H1 (cell line): ENCODE data around the gene FASTKD3. TPM values are rescaled to one million over a fixed set of nuclear protein-coding genes. Genes with fewer than 3 reads are reported as not detected.

ENCODE experiments used
- CTCF ChIA-PET: fragments of 300-600 bp; sonication (Branson Sonifier 250); formaldehyde crosslinking; loops from one replicate; lab custom pipeline; 2021; ENCODE audit not compliant: partially characterized antibody; lab: Charles Lee
- POLR2A ChIA-PET: fragments of 300-600 bp; sonication (Branson Sonifier 250); formaldehyde crosslinking; loops from one replicate; lab custom pipeline; 2021; ENCODE audit warnings: inconsistent platforms; ENCODE audit not compliant: partially characterized antibody; lab: Charles Lee
- DNase-seq, 2 experiments: peaks; one replicate each; pipeline versions ENCODE4 v3.0.0 to v3.0.0-alpha.2; 2010 to 2022; ENCODE audit warnings: low spot score in 2 of 2, low read depth in 1 of 2, mixed read lengths in 1 of 2
- FAIRE-seq: peaks from 2 replicates; lab custom pipeline; 2011; peaks lifted over from hg19 to GRCh38; lab: Jason Lieb, UNC
- H2AFZ ChIP-seq: 2 replicates; pipeline ENCODE4 v1.8.1; 2012; ENCODE audit warnings: low read length, inconsistent platforms
- H2AK5ac ChIP-seq: 2 replicates; pipeline ENCODE4 v1.6.1; 2013; ENCODE audit warnings: low read depth, low read length
- H2BK120ac ChIP-seq: replicated peaks from 2 replicates; pipeline ENCODE3; 2013; ENCODE audit warnings: low read depth, low read length, inconsistent platforms
- H2BK12ac ChIP-seq: 2 replicates; pipeline ENCODE4 v1.6.1; 2013; ENCODE audit warnings: low read depth, low read length
- H2BK15ac ChIP-seq: 2 replicates; pipeline ENCODE4 v1.6.1; 2013; ENCODE audit warnings: low read length
- H2BK20ac ChIP-seq: 2 replicates; pipeline ENCODE4 v1.6.1; 2013; ENCODE audit warnings: low read length
- H2BK5ac ChIP-seq: 2 replicates; pipeline ENCODE4 v1.6.1; 2013; ENCODE audit warnings: low read depth, low read length
- H3K14ac ChIP-seq: 2 replicates; pipeline ENCODE4 v1.6.1; 2013; ENCODE audit warnings: inconsistent platforms; ENCODE audit not compliant: insufficient read length
- H3K18ac ChIP-seq: 2 replicates; pipeline ENCODE4 v1.6.1; 2013; ENCODE audit warnings: low read length; ENCODE audit errors: extremely low read depth
- H3K23ac ChIP-seq: 2 replicates; pipeline ENCODE4 v1.6.1; 2013; ENCODE audit warnings: inconsistent platforms; ENCODE audit not compliant: insufficient read length
- H3K23me2 ChIP-seq: 2 replicates; pipeline ENCODE4 v1.6.1; 2013; ENCODE audit warnings: low read depth, low read length
- H3K27ac ChIP-seq: 2 replicates; pipeline ENCODE4 v1.6.1; 2011; ENCODE audit warnings: low read depth, low read length, inconsistent platforms
- H3K27me3 ChIP-seq, 4 experiments: replicated peaks in 1 of 4; 1 replicate in 1 of 4; 2 replicates in 3 of 4; pipeline versions ENCODE4 v1.6.1 to v1.8.1; 2011 to 2013; ENCODE audit warnings: low read length in 3 of 4, mild to moderate bottlenecking in 3 of 4, inconsistent platforms in 2 of 4, mixed read lengths in 2 of 4, moderate library complexity in 1 of 4; ENCODE audit not compliant: control insufficient read depth in 3 of 4, insufficient read depth in 3 of 4; ENCODE audit errors: extremely low read depth in 1 of 4
- H3K36me3 ChIP-seq, 4 experiments: 2 replicates each; pipeline versions ENCODE4 v1.6.1 to v1.8.1; 2011 to 2013; ENCODE audit warnings: mild to moderate bottlenecking in 4 of 4, low read length in 3 of 4, moderate library complexity in 2 of 4, control low read depth in 1 of 4, inconsistent platforms in 1 of 4; ENCODE audit not compliant: insufficient read depth in 4 of 4, control insufficient read depth in 2 of 4
- H3K4ac ChIP-seq: replicated peaks from 2 replicates; pipeline ENCODE3; 2013; ENCODE audit warnings: low read length, low read depth, mixed read lengths, inconsistent platforms; ENCODE audit not compliant: insufficient read length
- H3K4me1 ChIP-seq, 4 experiments: replicated peaks in 1 of 4; 1 replicate in 1 of 4; 2 replicates in 3 of 4; pipeline versions ENCODE4 v1.6.1 to v1.8.1; 2011 to 2013; ENCODE audit warnings: low read length in 3 of 4, inconsistent platforms in 2 of 4, mixed read lengths in 1 of 4; ENCODE audit not compliant: insufficient read depth in 4 of 4, control insufficient read depth in 3 of 4
- H3K4me2 ChIP-seq, 2 experiments: 2 replicates each; pipeline versions ENCODE4 v1.6.1 to v1.8.1; 2011 to 2013; ENCODE audit warnings: low read depth in 2 of 2, low read length in 2 of 2, control low read depth in 1 of 2, inconsistent platforms in 1 of 2, mild to moderate bottlenecking in 1 of 2; ENCODE audit not compliant: insufficient read depth in 1 of 2
- H3K4me3 ChIP-seq, 4 experiments: fragments of 200-600, 300-600 bp in 1 of 4; sonication (generic), shearing (Covaris generic), sonication (Bioruptor Twin) in 1 of 4; 2 replicates each; pipeline versions ENCODE4 v1.5.1 to v1.8.1; 2011 to 2016; ENCODE audit warnings: low read length in 4 of 4, low read depth in 3 of 4, control low read depth in 2 of 4, inconsistent platforms in 2 of 4, mild to moderate bottlenecking in 2 of 4, mixed read lengths in 1 of 4, moderate library complexity in 1 of 4; ENCODE audit not compliant: insufficient read depth in 2 of 4; ENCODE audit errors: extremely low read depth in 1 of 4
- H3K56ac ChIP-seq: replicated peaks from 2 replicates; pipeline ENCODE3; 2013; ENCODE audit warnings: low read depth, mild to moderate bottlenecking, mixed read lengths, low read length, inconsistent platforms; ENCODE audit not compliant: insufficient read length
- H3K79me1 ChIP-seq: 2 replicates; pipeline ENCODE4 v1.6.1; 2013; ENCODE audit warnings: low read depth, low read length, control low read depth
- H3K79me2 ChIP-seq, 2 experiments: 2 replicates each; pipeline versions ENCODE4 v1.6.1 to v1.8.1; 2012 to 2013; ENCODE audit warnings: low read length in 2 of 2, mild to moderate bottlenecking in 2 of 2, inconsistent platforms in 1 of 2; ENCODE audit not compliant: insufficient read depth in 2 of 2, control insufficient read depth in 1 of 2
- H3K9ac ChIP-seq, 4 experiments: replicated peaks in 1 of 4; 1 replicate in 1 of 4; 2 replicates in 3 of 4; pipeline versions ENCODE4 v1.6.1 to v1.8.1; 2011 to 2013; ENCODE audit warnings: low read depth in 3 of 4, low read length in 3 of 4, control low read depth in 2 of 4, mild to moderate bottlenecking in 2 of 4, moderate library complexity in 2 of 4, inconsistent platforms in 1 of 4; ENCODE audit errors: extremely low read depth in 1 of 4
- H3K9me3 ChIP-seq, 2 experiments: 2 replicates each; pipeline versions ENCODE4 v1.6.1 to v1.8.1; 2012 to 2013; ENCODE audit warnings: mild to moderate bottlenecking in 2 of 2, moderate library complexity in 2 of 2, control low read depth in 1 of 2, inconsistent platforms in 1 of 2, low read depth in 1 of 2, low read length in 1 of 2, mixed read lengths in 1 of 2; ENCODE audit not compliant: insufficient read depth in 2 of 2
- H4K20me1 ChIP-seq, 2 experiments: replicated peaks in 1 of 2; 2 replicates each; pipeline versions ENCODE3 to v1.8.1; 2011 to 2013; ENCODE audit warnings: inconsistent platforms in 2 of 2, low read length in 2 of 2, mild to moderate bottlenecking in 1 of 2; ENCODE audit not compliant: insufficient read depth in 2 of 2, control insufficient read depth in 1 of 2
- H4K5ac ChIP-seq: 2 replicates; pipeline ENCODE4 v1.6.1; 2013; ENCODE audit warnings: low read length, low read depth, mixed read lengths, inconsistent platforms; ENCODE audit not compliant: insufficient read length
- H4K8ac ChIP-seq: 2 replicates; pipeline ENCODE4 v1.8.0; 2013; ENCODE audit warnings: mild to moderate bottlenecking, moderate library complexity, low read length, inconsistent platforms; ENCODE audit not compliant: insufficient read depth; ENCODE audit errors: extremely low read depth
- H4K91ac ChIP-seq: replicated peaks from 2 replicates; pipeline ENCODE3; 2013; ENCODE audit warnings: low read length, mixed read lengths, inconsistent platforms; ENCODE audit not compliant: insufficient read length
- BACH1 ChIP-seq: IDR thresholded peaks from 2 replicates; pipeline ENCODE4 v1.6.1; 2012; ENCODE audit warnings: low read length, improper control_type of control experiment
- CHD1 ChIP-seq: IDR thresholded peaks from 2 replicates; pipeline ENCODE4 v1.6.1; 2012; ENCODE audit warnings: low read depth, low read length, improper control_type of control experiment
- E2F6 ChIP-seq: IDR thresholded peaks from 2 replicates; pipeline ENCODE4 v1.6.1; 2012; ENCODE audit warnings: inconsistent platforms
- FOSL1 ChIP-seq: IDR thresholded peaks from 2 replicates; pipeline ENCODE4 v1.6.1; 2011; ENCODE audit warnings: mild to moderate bottlenecking, low read depth, low read length, moderate library complexity; ENCODE audit not compliant: insufficient read depth
- HDAC2 ChIP-seq, 2 experiments: fragments of 300-600 bp in 1 of 2; sonication (generic) in 1 of 2; IDR thresholded peaks; 2 replicates each; pipeline ENCODE4 v1.6.1; 2011 to 2012; ENCODE audit warnings: low read depth in 2 of 2, low read length in 2 of 2, mild to moderate bottlenecking in 2 of 2, moderate library complexity in 2 of 2, borderline replicate concordance in 1 of 2, inconsistent platforms in 1 of 2
- JUND ChIP-seq: IDR thresholded peaks from 2 replicates; pipeline ENCODE4 v1.6.1; 2011; ENCODE audit warnings: mild to moderate bottlenecking, improper control_type of control experiment, low read length
- KDM5A ChIP-seq: fragments of 200-600 bp; IDR thresholded peaks from 2 replicates; pipeline ENCODE4 v1.7.1; 2012; ENCODE audit warnings: mild to moderate bottlenecking, low read length, inconsistent platforms, mixed read lengths
- MAFK ChIP-seq: IDR thresholded peaks from 2 replicates; pipeline ENCODE4 v1.6.1; 2012; ENCODE audit warnings: low read depth, mild to moderate bottlenecking, improper control_type of control experiment, low read length
- RBBP5 ChIP-seq: IDR thresholded peaks from 2 replicates; pipeline ENCODE4 v1.7.1; 2012; ENCODE audit warnings: low read depth, mild to moderate bottlenecking, inconsistent platforms, low read length, moderate library complexity, borderline replicate concordance
- SIRT6 ChIP-seq: IDR thresholded peaks from one replicate; pipeline ENCODE4 v1.7.1; 2012; ENCODE audit warnings: low read length, inconsistent platforms
- SP2 ChIP-seq: IDR thresholded peaks from 2 replicates; pipeline ENCODE4 v1.6.1; 2012; ENCODE audit warnings: mild to moderate bottlenecking, low read length, inconsistent platforms
- TAF1 ChIP-seq: IDR thresholded peaks from 2 replicates; pipeline ENCODE4 v1.6.1; 2011; ENCODE audit warnings: mild to moderate bottlenecking, low read depth, low read length
- YY1 ChIP-seq: IDR thresholded peaks from 2 replicates; pipeline ENCODE4 v1.6.1; 2011; ENCODE audit warnings: low read depth, mild to moderate bottlenecking, low read length
- polyA plus RNA-seq, 7 experiments: library from polyadenylated mRNA; depleted of rRNA in 3 of 7; stranded (reverse) in 5 of 7; unstranded in 2 of 7; fragments of >200 nt in 5 of 7; fragments of 200-250 nt in 2 of 7; gene quantifications; 1 replicate in 5 of 7; 2 replicates in 1 of 7; 4 replicates in 1 of 7; pipeline versions ENCODE4 v1.2.1 to v1.2.3, GENCODE V29; 2011 to 2013; ENCODE audit warnings: missing spikeins in 2 of 7, mixed read lengths in 2 of 7
- total RNA-seq: library from RNA; stranded (reverse); fragmentation: NEBNext Ultra II Directional; extraction: Animal tissue kit (Norgen Biotek cat#: 25700); gene quantifications from 2 replicates; pipeline ENCODE4 v1.2.1, GENCODE V29; 2021

The FASTKD3 gene
- total and polyA plus RNA-seq, 2 of the 8 experiments (the other 6 are each of a cell fraction or from before 2014, with no cell fraction given) = 5.6 to 7.6 TPM

- FAIRE-seq = no peak
Observed at GRCh38 chr5:7844901-7845300, 23.9 kb downstream of the FASTKD3 start.

More at GRCh38 chr5:7844901-7845300, 23.9 kb downstream of the FASTKD3 start:
- Histone ChIP-seq H3K23me2 (peaks cover 7% of the 10 kb centered on the region), H3K4me2 (no peak overlapping the region), H3K79me1 (no peaks in the 10 kb centered on the region), H3K36me3 (no peaks in the 10 kb centered on the region), H4K5ac (no peak overlapping the region), H3K56ac (no peak overlapping the region), H4K20me1 (no peaks in the 10 kb centered on the region), H3K4me1 (peaks cover 0 to 5% (median 3%) of the 10 kb centered on the region in 4 experiments; a peak in 4 of 7 replicates), H4K91ac (no peak overlapping the region), H3K14ac (no peak overlapping the region), H2BK12ac (no peak overlapping the region), H2AK5ac (no peak overlapping the region), H3K23ac (no peak overlapping the region)
- no peak for DNase-seq
- no peak for TF ChIP-seq BACH1
- no peak for TF ChIP-seq TAF1
- TF ChIP-seq YY1 = no peak
- TF ChIP-seq RBBP5 = no peak
- TF ChIP-seq JUND = no peak
- no peak for TF ChIP-seq CHD1
- TF ChIP-seq KDM5A = no peak
- TF ChIP-seq SIRT6 = no peak
- no peak for TF ChIP-seq E2F6
- no peak for TF ChIP-seq SP2
- TF ChIP-seq HDAC2 (IDR thresholded peaks at IDR 0.05; ENCODE audit: borderline replicate concordance in 1 of 2, low read depth in 2 of 2, low read length in 2 of 2) = no peak
- TF ChIP-seq FOSL1 = no peak
- no peak for TF ChIP-seq MAFK
- TF ChIP-seq, all 59 proteins: peak for 0
- Histone ChIP-seq H3K18ac (no peak overlapping the region), H2BK5ac (no peak overlapping the region), H4K8ac (no peak overlapping the region), H3K27ac (no peak overlapping the region), H3K4me3 (no peak overlapping the region), H2AFZ (no peak overlapping the region), H3K27me3 (peaks cover 0 to 14% (median 8%) of the 10 kb centered on the region in 4 experiments; a peak in 4 of 7 replicates), H2BK15ac (no peak overlapping the region), H3K79me2 (no peaks in the 10 kb centered on the region), H2BK120ac (no peak overlapping the region), H3K9ac (no peak overlapping the region), H3K4ac (no peak overlapping the region), H3K9me3 (no peaks in the 10 kb centered on the region), H2BK20ac (no peak overlapping the region)
- POLR2A ChIA-PET = interaction anchor here (1.5 kb wide), 1 partner anchor 8 kb away, joined by 3 read pairs; no protein-coding TSS in a partner anchor
- CTCF ChIA-PET = interaction anchor here (0.8 to 5.7 kb wide), 3 partner anchors 13 to 28 kb away, joined by 3 to 31 read pairs (median 10); no protein-coding TSS in a partner anchor
